ENCODE results near the gene GPR34.
"Not testable (repeated sequence)": the region's sequence is repeated elsewhere in the genome, so short reads cannot be mapped to it uniquely, and the experiment has no call there.

The GPR34 gene

DNA sequence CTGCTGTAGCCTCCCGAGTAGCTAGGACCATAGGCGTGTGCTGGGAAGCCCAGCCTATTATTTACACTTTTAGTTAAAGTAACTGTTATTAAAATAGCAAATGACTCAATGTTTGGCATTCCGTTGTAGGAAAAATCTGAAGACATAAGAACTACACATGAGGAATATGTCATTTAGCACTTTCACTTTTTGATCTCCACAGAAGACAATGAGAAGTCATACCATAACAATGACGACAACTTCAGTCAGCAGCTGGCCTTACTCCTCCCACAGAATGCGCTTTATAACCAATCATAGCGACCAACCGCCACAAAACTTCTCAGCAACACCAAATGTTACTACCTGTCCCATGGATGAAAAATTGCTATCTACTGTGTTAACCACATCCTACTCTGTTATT lies 6.7 kb downstream of the GPR34 start:
- no peak for DNase-seq

- DNase-seq = no peak
Observed at GRCh38 chrX:41703574-41704029, 14.8 kb downstream of the GPR34 start.

DNA sequence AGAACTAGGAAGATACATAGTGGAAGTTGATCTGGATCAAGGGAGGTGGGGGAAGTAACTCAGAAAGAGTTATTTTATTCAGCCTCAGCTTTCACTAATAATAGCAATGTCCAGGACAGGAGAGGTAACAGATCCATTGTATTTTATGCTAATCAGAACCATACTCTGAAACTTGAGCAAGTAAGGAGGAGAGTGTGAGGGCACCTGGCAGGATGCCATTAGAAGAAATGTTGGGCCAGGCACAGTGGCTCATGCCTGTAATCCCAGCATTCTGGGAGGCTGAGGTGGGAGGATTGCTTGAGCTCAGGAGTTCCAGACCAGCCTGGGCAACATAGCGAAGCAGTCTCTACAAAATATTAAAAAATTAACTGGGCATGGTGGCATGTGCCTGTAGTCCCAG lies 16.3 kb downstream of the GPR34 start:
- no peak for DNase-seq

- peak; percentile 70 for DNase-seq
Observed at GRCh38 chrX:41705680-41706374, 17.1 kb downstream of the GPR34 start.

- no peak for DNase-seq
Observed at GRCh38 chrX:41707218-41707617, 18.4 kb downstream of the GPR34 start.

DNA sequence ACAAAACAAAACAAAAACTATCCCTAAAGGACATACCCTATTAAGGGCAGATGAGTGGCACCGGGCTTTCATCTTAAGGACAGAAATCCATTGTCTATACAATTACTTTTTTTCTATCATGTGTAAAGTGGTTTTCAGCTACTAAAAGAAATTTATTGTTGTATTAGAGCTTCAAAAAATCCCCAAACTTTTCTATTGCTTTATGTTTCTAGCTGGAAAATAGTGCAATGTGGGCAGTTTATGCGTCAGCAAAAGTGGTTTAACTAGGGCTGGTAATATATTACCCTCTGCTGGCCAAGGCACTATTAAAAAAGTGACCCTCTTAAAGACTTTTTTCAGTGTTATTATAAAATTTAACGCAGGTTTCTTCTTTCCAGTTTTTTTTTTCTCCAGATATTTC lies 19.7 kb downstream of the GPR34 start:
- DNase-seq = no peak

DNA sequence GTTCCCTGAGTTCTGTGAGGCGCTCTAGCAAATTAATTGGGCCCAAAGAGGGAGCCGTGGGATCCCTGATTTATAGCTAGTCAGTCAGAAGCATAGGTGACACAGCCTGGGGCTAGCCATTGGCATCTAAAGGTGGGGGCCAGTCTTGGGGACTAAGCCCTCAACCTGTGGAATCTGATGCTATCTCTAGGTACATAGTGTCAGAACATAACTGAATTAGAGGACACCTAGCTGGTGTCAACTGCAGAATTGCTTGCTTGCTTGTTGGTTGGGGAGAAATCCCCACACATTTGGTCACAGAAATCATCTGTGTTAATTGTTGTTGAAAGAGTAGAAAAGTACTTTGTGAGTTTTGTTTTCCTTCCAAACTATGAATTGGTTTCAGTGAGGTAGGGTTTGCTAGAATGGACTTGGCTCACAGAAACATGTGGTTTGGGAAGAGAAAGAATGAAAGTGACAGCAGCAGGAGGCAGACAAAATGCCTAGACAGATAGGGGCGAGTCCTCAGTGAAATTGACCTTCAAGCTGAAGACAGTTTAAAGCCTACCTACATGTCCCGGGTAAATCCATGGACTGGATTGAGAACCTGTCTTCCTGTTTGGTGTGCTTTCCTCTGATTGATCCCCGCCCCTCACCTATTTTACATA lies 22.4 kb downstream of the GPR34 start:
- DNase-seq = no peak

- DNase-seq = no peak
Observed at GRCh38 chrX:41716222-41716621, 27.4 kb downstream of the GPR34 start.

DNA sequence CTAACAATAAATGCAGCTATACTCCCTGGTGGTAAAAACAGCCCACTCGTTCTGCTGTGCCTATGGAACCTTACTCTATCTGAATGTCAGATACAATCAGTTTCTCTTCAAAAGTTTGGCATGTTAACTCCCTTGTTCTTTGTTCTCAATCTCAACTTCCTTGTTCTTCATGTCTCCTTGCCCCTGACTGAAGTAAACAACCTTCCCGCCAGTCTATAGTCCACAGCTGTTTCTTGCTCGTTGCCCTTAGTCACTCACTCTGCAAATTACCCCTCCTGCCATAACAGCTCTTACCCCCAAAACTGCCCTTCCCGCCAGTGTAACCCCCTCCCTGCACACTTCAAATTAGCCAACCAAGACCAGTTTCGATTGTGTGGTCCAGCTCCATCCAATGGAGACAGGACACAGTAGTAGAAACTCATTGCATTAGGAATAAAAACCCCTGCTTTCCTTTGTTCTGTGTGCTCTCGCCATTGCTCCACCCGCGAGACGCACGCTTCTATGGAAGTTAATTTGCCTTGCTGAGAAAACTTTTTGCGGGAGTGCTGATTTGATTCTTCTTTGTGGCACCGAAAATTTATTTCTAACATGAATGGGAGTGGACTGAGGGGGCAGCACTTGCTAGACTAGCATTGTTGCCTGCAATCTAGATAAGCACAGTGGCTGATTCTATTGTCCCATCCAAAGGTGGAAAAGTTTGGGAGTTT lies 28.1 kb downstream of the GPR34 start:
- no peak for DNase-seq

DNA sequence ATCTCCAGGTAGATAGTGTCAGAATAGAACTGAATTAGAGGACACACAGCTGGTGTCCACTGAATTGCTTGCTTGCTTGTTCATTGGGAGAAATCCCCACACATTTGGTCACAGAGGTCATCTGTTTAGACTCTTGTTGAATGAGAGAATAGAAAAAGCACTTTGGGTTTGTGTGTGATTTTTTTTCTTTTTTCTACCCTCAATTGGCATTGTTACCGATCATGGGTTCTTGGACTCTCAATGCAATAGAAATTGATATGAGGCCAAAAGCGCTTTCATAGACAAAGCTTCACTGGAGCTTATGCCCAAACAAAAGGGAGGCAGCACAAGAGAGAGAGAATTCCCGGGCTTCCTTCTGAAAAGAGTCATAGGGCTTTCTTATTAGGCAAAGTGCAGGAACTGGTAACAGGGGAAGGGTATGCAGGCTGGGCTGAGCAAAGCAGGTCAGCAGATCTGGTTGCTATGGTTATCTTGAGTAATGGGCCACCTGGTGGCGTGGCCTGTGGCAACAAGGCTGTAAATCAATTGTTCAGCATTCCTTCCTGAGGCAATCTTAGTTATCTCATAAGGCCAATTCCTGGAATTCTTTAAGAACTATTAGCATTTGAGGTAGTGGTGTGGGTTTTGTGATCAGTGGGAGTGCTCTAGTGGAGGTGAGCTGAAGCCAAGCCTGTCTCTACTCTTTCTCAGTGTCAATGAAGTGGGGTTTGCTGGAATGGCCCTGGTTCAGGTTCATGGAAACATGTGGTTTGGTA lies 29.9 kb downstream of the GPR34 start:
- DNase-seq = no peak

DNA sequence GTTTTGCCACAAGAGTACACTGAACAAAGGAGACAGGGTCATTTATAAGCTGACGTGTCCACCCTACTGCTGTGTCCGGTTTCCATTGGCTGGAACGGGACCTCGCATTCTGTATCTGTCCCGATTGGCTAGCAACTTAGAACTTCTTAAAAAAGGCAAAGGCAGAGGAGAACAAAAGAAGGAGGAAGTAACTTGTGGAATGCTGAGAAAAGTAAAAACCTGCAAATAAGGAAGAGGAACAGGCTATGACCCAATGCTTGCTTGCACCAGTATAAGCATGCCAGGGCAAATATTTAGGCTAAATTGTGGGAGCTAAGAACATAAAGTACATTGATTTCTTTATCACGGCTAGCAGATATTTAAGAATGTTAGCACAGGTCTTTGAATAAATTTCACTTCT lies 30.8 kb downstream of the GPR34 start:
- DNase-seq = not testable (repeated sequence)

DNA sequence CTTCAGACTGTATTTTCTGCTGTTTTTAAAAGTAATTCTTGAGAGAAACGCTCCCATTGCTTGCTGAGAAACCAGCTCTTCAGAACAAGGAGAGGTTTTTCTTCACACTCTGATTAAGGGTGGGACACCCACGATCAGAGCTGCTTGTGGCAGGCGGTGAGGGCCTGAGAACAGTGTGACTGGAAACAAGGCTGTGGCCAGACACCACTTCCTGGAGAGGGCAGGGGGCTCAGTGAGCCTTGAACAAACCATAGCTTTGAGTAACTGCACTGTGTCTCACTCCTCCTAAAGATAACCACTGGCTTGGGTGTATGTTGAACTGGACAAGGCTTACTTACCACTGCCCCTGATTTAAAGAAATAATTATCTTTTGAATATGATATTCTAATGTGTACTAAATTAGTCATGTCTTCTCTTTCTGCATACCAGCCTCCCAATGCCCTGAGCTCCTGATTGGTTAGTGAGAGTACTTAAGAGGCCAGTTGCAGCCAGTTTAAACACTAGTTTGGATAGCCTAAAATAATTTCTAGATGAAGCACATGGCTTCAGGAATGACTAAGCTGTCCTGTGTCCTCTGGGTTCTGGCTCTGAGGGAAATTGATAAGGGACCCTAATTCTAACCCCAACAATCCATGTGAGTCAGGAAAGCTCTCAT lies 31.5 kb downstream of the GPR34 start:
- no peak for DNase-seq

DNA sequence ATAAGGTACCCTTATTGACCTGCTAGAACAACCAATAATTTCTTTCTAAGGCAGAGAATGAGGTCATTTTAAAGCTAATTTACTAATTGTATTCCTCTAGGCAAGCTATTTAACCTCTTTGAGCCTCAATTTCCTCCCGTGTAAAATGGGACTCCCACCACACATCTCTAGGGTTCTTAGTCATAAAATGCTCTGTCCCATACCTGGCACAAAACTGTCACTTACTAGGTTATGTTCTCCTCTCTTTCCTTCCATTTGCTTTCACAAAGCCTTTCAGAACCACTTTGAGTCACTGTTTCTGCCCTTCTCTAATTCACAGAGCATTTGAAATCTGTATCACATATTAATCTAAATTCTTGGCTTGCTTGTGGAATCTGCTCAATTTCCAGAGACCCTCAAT lies 32.8 kb downstream of the GPR34 start:
- DNase-seq = no peak

GRCh38 chrX:41722214-41722613 lies 33.4 kb downstream of the GPR34 start:
- no peak for DNase-seq

- no peak for DNase-seq
Observed at GRCh38 chrX:41722816-41723618, 34.2 kb downstream of the GPR34 start.

GRCh38 chrX:41723826-41724225 lies 35.1 kb downstream of the GPR34 start, which contains the start of gene GPR82:
GPR82 (plus strand) TSS chrX:41724181; CDS start chrX:41727027, 2,846 bp downstream.
- no peak for DNase-seq

- no peak for DNase-seq
Observed at GRCh38 chrX:41728125-41728524, 39.4 kb downstream of the GPR34 start.

DNA sequence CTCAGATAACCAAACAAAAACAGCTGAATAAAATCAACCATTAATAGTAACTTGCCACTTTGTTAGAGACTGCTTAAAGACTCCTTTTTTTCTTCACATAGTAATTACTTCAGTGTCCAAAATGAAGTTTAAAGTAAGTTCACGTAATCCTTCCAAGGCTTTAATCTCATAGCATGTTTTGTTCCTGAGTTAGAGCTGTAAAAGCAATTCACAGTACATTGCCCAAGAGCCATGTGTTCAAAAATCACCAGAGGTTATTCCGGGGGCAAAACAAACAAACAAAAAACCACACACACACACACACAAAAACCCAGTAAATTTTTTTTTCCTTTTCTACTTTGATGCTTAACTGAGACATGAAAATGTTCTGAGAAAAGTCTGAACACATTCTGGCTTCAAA lies 41.3 kb downstream of the GPR34 start:
- DNase-seq = no peak

DNA sequence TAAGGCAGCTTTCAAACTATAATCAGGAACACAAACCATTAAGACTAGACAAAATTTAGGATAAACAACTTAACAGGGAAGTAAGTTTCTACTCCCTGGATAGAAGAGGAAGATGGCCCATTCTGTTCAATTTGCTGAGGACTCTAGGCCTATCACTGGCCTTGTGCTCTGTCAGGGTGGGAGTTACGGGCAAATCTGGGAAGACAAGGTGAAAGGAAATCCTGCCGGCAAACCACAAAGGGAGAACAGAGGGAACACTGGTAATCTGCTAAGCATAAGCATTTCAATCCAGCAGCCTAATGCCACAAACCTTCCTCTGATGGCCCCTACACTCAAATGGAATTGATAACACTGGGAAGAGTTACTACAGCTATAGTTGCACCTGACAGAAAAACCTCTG lies 43.5 kb downstream of the GPR34 start:
- no peak for DNase-seq

GRCh38 chrX:41733939-41734338 lies 45.2 kb downstream of the GPR34 start:
- no peak for DNase-seq

DNA sequence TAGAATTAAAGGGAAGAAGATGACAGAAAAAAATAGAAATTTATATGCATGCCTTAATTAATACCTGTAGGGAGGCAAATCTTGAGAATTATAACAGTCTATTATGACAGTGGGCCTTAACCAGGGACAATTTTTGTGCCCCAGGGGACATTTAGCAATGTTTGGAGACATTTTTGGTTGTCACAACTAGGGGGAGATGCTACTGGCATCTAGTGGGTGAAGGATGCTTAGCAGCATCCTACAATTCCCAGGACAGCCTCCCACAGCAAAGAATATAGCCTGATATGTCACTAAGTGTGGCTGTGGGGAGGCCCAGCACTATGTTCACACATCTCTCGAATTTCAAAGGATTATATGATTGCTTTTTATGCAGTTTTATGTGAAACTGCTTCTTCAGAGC lies 45.8 kb downstream of the GPR34 start:
- no peak for DNase-seq

DNA sequence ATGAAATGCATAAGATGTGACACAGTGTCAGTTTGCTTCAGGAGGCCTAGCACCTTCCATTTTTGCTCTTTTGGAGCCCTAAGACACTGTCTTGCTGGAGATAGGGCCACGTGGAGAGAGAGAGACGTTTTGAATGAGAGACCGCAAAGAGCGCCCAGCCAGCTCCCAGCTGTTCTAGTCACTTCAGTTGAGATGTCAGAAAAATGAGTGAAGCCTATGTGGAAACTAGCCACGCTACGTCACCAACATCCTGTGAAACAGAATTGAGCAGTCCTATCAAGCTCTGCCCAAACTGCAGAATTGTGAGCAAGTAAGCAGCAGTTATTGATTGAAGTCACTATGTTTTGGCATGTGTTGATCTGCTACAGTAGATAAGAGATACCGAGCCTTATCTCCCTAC lies 48.3 kb downstream of the GPR34 start:
- no peak for DNase-seq

All from KG1 (cell line).